ENCODE measurements around the gene RGS3. TPM values are rescaled to one million over a fixed set of nuclear protein-coding genes. Genes with fewer than 3 reads are reported as not detected.

The RGS3 gene
- polyA plus RNA-seq, 1 of the 3 experiments (the other 2 are of a cell fraction), result 50.6 TPM

DNA sequence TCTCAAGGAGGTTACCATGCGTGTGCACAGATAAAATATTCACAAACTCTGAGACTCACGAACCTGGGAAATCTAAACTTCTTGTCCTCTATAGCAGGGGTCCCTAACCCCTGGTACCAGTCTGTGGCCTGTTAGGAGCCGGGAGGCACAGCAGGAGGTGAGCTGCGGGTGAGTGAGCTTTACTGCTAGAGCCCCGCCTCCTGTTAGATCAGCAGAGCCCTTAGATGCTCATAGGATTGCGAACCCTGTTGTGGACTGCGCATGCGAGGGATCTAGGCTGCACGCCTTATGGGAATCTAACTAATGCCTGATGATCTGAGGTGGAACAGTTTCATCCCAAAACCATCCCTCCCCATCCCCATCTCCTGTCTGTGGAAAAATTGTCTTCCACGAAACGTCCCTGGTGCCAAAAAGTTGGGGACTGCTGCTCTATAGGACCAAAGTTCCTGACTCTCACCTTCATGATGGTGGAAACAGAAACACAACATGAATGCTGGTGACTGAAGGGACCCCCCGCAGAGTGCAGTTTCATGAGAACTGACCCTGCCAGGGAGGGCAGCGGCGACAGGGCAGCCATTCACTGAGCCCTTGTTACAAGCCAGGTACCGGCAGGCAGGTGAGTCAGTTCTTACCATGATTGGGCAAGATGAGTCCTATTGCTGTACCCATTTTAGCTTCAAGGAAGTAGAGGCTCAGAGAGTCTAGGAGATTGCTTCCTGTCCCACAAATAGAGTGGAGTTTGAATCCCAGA is 181.9 kb downstream of the RGS3 start:
- Histone ChIP-seq H3K9me3 (peaks cover 7% of the 10 kb centered on the region; the same call in 1 of the 2 replicates), H4K20me1 (ENCODE audit: insufficient read depth) (no peaks in the 10 kb centered on the region), H3K27ac (ENCODE audit: low read depth in 2 of 2, low read length in 1 of 2) (no peak overlapping the region), H3K4me2 (no peak overlapping the region), H3K36me3 (replicated peaks in 1 of 2; ENCODE audit: control insufficient read depth in 1 of 2, insufficient read depth in 2 of 2, low read length in 1 of 2) (no peaks in the 10 kb centered on the region), H3K27me3 (ENCODE audit: insufficient read depth) (no peaks in the 10 kb centered on the region), H3F3A (replicated peaks; ENCODE audit: insufficient read depth) (peaks cover 21% of the 10 kb centered on the region), H3K4me1 (ENCODE audit: control insufficient read depth in 1 of 2, insufficient read depth in 2 of 2, low read depth in 1 of 2, low read length in 1 of 2) (peaks cover 5 to 40% of the 10 kb centered on the region in 2 experiments; a peak in 3 of 4 replicates), H2AFZ (ENCODE audit: low read depth) (no peak overlapping the region), H3K9ac (no peak overlapping the region), H3K9me2 (no peaks in the 10 kb centered on the region), H3K4me3 (ENCODE audit: low read depth in 2 of 2, low read length in 1 of 2) (no peak overlapping the region), H3K79me2 (ENCODE audit: insufficient read depth) (no peaks in the 10 kb centered on the region)
- DNase-seq, result no peak
- 89% methylated on average over 7 of the region's 15 CpGs for WGBS (ENCODE audit: low lambda C conversion rate)
- POLR2A ChIA-PET, result no interaction called here
- TF ChIP-seq, protein P1, sequence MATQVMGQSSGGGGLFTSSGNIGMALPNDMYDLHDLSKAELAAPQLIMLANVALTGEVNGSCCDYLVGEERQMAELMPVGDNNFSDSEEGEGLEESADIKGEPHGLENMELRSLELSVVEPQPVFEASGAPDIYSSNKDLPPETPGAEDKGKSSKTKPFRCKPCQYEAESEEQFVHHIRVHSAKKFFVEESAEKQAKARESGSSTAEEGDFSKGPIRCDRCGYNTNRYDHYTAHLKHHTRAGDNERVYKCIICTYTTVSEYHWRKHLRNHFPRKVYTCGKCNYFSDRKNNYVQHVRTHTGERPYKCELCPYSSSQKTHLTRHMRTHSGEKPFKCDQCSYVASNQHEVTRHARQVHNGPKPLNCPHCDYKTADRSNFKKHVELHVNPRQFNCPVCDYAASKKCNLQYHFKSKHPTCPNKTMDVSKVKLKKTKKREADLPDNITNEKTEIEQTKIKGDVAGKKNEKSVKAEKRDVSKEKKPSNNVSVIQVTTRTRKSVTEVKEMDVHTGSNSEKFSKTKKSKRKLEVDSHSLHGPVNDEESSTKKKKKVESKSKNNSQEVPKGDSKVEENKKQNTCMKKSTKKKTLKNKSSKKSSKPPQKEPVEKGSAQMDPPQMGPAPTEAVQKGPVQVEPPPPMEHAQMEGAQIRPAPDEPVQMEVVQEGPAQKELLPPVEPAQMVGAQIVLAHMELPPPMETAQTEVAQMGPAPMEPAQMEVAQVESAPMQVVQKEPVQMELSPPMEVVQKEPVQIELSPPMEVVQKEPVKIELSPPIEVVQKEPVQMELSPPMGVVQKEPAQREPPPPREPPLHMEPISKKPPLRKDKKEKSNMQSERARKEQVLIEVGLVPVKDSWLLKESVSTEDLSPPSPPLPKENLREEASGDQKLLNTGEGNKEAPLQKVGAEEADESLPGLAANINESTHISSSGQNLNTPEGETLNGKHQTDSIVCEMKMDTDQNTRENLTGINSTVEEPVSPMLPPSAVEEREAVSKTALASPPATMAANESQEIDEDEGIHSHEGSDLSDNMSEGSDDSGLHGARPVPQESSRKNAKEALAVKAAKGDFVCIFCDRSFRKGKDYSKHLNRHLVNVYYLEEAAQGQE (IDR thresholded peaks at IDR 0.05; ENCODE audit: low read depth, low read length), result no peak
- TF ChIP-seq ELF1 (IDR thresholded peaks at IDR 0.05), result no peak
- no peak for TF ChIP-seq SIN3A (IDR thresholded peaks at IDR 0.05; ENCODE audit: borderline replicate concordance, low read depth, low read length)
- no peak for TF ChIP-seq ZBTB33 (IDR thresholded peaks at IDR 0.05; ENCODE audit: borderline replicate concordance, low read depth)
- TF ChIP-seq FOSL2 (IDR thresholded peaks at IDR 0.05; ENCODE audit: borderline replicate concordance, low read depth), result no peak
- no peak for TF ChIP-seq RFX5 (IDR thresholded peaks at IDR 0.05; ENCODE audit: low read length)
- CTCF ChIA-PET, result interaction anchor here (1.2 to 19.0 kb wide), 2 partner anchors 10 to 46 kb away, joined by 4 to 1335 read pairs; no protein-coding TSS in a partner anchor

DNA sequence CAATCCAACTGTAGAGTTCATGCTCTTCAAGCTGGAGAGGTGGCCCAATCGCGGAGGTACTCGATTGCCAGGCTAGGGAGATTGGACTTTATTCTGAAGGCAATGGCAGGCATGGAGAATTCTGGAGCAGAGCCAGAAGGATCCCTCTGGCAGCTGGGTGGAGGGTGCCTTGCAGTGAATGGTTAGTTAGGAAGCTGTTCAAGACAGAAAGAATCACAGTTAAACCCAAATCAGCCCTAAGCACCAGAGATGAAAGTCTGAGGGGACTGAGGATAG is 182.4 kb downstream of the RGS3 start:
- DNase-seq, result no peak
- H3K4me3 ChIP-seq (ENCODE audit: low read depth in 2 of 2, low read length in 1 of 2), result no peak overlapping the region
- H3K36me3 ChIP-seq (replicated peaks in 1 of 2; ENCODE audit: control insufficient read depth in 1 of 2, insufficient read depth in 2 of 2, low read length in 1 of 2), result no peaks in the 10 kb centered on the region
- ChIA-PET POLR2A (no interaction called here), CTCF (interaction anchor here (1.2 to 19.0 kb wide), 2 partner anchors 10 to 47 kb away, joined by 4 to 1335 read pairs; no protein-coding TSS in a partner anchor)
- 98% methylated on average over 3 of the region's 3 CpGs for WGBS (ENCODE audit: low lambda C conversion rate)
- H4K20me1 ChIP-seq (ENCODE audit: insufficient read depth), result no peaks in the 10 kb centered on the region
- no peak overlapping the region for H2AFZ ChIP-seq (ENCODE audit: low read depth)
- no peaks in the 10 kb centered on the region for H3K9me2 ChIP-seq
- H3K27ac ChIP-seq (ENCODE audit: low read depth in 2 of 2, low read length in 1 of 2), result no peak overlapping the region
- H3K27me3 ChIP-seq (ENCODE audit: insufficient read depth), result no peaks in the 10 kb centered on the region
- no peaks in the 10 kb centered on the region for H3K79me2 ChIP-seq (ENCODE audit: insufficient read depth)
- peaks cover 7% of the 10 kb centered on the region; the same call in 1 of the 2 replicates for H3K9me3 ChIP-seq
- no peak overlapping the region for H3K4me2 ChIP-seq
- peaks cover 26% of the 10 kb centered on the region for H3F3A ChIP-seq (replicated peaks; ENCODE audit: insufficient read depth)
- peaks cover 10 to 45% of the 10 kb centered on the region in 2 experiments for H3K4me1 ChIP-seq (ENCODE audit: control insufficient read depth in 1 of 2, insufficient read depth in 2 of 2, low read depth in 1 of 2, low read length in 1 of 2)
- H3K9ac ChIP-seq, result no peak overlapping the region
- TF ChIP-seq ZBTB33 (IDR thresholded peaks at IDR 0.05; ENCODE audit: borderline replicate concordance, low read depth), result no peak
- TF ChIP-seq RXRA (IDR thresholded peaks at IDR 0.05; ENCODE audit: borderline replicate concordance, low read depth), result no peak
- TF ChIP-seq FOSL2 (IDR thresholded peaks at IDR 0.05; ENCODE audit: borderline replicate concordance, low read depth), result no peak
- TF ChIP-seq NRF1 (IDR thresholded peaks at IDR 0.05; ENCODE audit: low read depth, low read length), result no peak
- no peak for TF ChIP-seq USF1 (IDR thresholded peaks at IDR 0.05; ENCODE audit: borderline replicate concordance, low read depth)
- no peak for TF ChIP-seq FOXJ3 (CRISPR knock-in tag; IDR thresholded peaks at IDR 0.05)
- TF ChIP-seq MXI1 (IDR thresholded peaks at IDR 0.05; ENCODE audit: low read depth, low read length), result no peak
- TF ChIP-seq, protein P2, sequence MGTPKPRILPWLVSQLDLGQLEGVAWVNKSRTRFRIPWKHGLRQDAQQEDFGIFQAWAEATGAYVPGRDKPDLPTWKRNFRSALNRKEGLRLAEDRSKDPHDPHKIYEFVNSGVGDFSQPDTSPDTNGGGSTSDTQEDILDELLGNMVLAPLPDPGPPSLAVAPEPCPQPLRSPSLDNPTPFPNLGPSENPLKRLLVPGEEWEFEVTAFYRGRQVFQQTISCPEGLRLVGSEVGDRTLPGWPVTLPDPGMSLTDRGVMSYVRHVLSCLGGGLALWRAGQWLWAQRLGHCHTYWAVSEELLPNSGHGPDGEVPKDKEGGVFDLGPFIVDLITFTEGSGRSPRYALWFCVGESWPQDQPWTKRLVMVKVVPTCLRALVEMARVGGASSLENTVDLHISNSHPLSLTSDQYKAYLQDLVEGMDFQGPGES (IDR thresholded peaks at IDR 0.05; ENCODE audit: low read depth, low read length), result no peak
- no peak for TF ChIP-seq TEAD4 (IDR thresholded peaks at IDR 0.05; ENCODE audit: borderline replicate concordance, insufficient read depth)
- TF ChIP-seq GABPA (IDR thresholded peaks at IDR 0.05; ENCODE audit: low read depth), result no peak
- TF ChIP-seq ELF1 (IDR thresholded peaks at IDR 0.05), result no peak
